Ramos (cell line): ENCODE data around the gene DPYSL5.
"Not testable (repeated sequence)": the region's sequence is repeated elsewhere in the genome, so short reads cannot be mapped to it uniquely, and the experiment has no call there.

ENCODE experiments used
- in situ Hi-C: fragments of 300-500 bp; cut with MboI; formaldehyde crosslinking; loops from one replicate; pipeline ENCODE4 v1.14.3; 2022; ENCODE audit warnings: low sequenced_read_pairs; ENCODE audit not compliant: unreplicated experiment

Gene DPYSL5

GRCh38 chr2:26922405-26923188 lies 74.7 kb downstream of the DPYSL5 start:
- in situ Hi-C loops: no loop called here

- in situ Hi-C loops: not testable (repeated sequence)
Observed at GRCh38 chr2:26923189-26923466, 75.2 kb downstream of the DPYSL5 start.

- in situ Hi-C loops: no loop called here
Observed at GRCh38 chr2:26924731-26925099, 76.8 kb downstream of the DPYSL5 start.

- in situ Hi-C loops: no loop called here
Observed at GRCh38 chr2:26925100-26925791, 77.3 kb downstream of the DPYSL5 start.

- in situ Hi-C loops: no loop called here
Observed at GRCh38 chr2:26927221-26927620, 79.3 kb downstream of the DPYSL5 start.

GRCh38 chr2:26932974-26933373 lies 85.0 kb downstream of the DPYSL5 start:
- in situ Hi-C loops: no loop called here

- in situ Hi-C loops: no loop called here
Observed at GRCh38 chr2:26933431-26934334, 85.8 kb downstream of the DPYSL5 start.

- in situ Hi-C loops: no loop called here
Observed at GRCh38 chr2:26934335-26934724, 86.4 kb downstream of the DPYSL5 start.

GRCh38 chr2:26934985-26935384 lies 87.1 kb downstream of the DPYSL5 start:
- in situ Hi-C loops: no loop called here

- in situ Hi-C loops: no loop called here
Observed at GRCh38 chr2:26936855-26937254, 88.9 kb downstream of the DPYSL5 start.

GRCh38 chr2:26938399-26939118 lies 90.6 kb downstream of the DPYSL5 start:
- in situ Hi-C loops: no loop called here

- in situ Hi-C loops: loop anchor here (10.0 kb wide), 1 partner anchor 95 kb away; the partner anchor contains the start of gene DPYSL5
Observed at GRCh38 chr2:26940001-26940400, 92.1 kb downstream of the DPYSL5 start.

GRCh38 chr2:26941486-26941885 lies 93.6 kb downstream of the DPYSL5 start:
- in situ Hi-C loops: loop anchor here (10.0 kb wide), 1 partner anchor 97 kb away; the partner anchor contains the start of gene DPYSL5

- in situ Hi-C loops: loop anchor here (10.0 kb wide), 1 partner anchor 98 kb away; the partner anchor contains the start of gene DPYSL5
Observed at GRCh38 chr2:26942543-26943295, 94.8 kb downstream of the DPYSL5 start.

- in situ Hi-C loops: loop anchor here (10.0 kb wide), 1 partner anchor 101 kb away; the partner anchor contains the start of gene DPYSL5
Observed at GRCh38 chr2:26945991-26946750, 98.2 kb downstream of the DPYSL5 start.

- in situ Hi-C loops: loop anchor here (10.0 kb wide), 1 partner anchor 102 kb away; the partner anchor contains the start of gene DPYSL5
Observed at GRCh38 chr2:26946841-26947784, 99.2 kb downstream of the DPYSL5 start.

- in situ Hi-C loops: loop anchor here (10.0 kb wide), 1 partner anchor 104 kb away; the partner anchor contains the start of gene DPYSL5
Observed at GRCh38 chr2:26948800-26949199, 100.9 kb downstream of the DPYSL5 start.
